ENCODE results near the gene CPS1. TPM values are rescaled to one million over a fixed set of nuclear protein-coding genes. Genes with fewer than 3 reads are reported as not detected.
A peak's percentile ranks its signal among the peaks of the same experiment; 100 is the strongest.

CPS1 gene
- total and polyA plus RNA-seq, 2 experiments from 2014 or later: 5.5 to 11.0 TPM

GRCh38 chr2:210555555-210555954 is 844 bp upstream of the CPS1 start (continued):
- TF ChIP-seq NANOG (IDR thresholded peaks at IDR 0.05; ENCODE audit: borderline replicate concordance): no peak
- TF ChIP-seq JUNB (IDR thresholded peaks at IDR 0.05; ENCODE audit: unreplicated experiment): no peak
- TF ChIP-seq, protein P1, sequence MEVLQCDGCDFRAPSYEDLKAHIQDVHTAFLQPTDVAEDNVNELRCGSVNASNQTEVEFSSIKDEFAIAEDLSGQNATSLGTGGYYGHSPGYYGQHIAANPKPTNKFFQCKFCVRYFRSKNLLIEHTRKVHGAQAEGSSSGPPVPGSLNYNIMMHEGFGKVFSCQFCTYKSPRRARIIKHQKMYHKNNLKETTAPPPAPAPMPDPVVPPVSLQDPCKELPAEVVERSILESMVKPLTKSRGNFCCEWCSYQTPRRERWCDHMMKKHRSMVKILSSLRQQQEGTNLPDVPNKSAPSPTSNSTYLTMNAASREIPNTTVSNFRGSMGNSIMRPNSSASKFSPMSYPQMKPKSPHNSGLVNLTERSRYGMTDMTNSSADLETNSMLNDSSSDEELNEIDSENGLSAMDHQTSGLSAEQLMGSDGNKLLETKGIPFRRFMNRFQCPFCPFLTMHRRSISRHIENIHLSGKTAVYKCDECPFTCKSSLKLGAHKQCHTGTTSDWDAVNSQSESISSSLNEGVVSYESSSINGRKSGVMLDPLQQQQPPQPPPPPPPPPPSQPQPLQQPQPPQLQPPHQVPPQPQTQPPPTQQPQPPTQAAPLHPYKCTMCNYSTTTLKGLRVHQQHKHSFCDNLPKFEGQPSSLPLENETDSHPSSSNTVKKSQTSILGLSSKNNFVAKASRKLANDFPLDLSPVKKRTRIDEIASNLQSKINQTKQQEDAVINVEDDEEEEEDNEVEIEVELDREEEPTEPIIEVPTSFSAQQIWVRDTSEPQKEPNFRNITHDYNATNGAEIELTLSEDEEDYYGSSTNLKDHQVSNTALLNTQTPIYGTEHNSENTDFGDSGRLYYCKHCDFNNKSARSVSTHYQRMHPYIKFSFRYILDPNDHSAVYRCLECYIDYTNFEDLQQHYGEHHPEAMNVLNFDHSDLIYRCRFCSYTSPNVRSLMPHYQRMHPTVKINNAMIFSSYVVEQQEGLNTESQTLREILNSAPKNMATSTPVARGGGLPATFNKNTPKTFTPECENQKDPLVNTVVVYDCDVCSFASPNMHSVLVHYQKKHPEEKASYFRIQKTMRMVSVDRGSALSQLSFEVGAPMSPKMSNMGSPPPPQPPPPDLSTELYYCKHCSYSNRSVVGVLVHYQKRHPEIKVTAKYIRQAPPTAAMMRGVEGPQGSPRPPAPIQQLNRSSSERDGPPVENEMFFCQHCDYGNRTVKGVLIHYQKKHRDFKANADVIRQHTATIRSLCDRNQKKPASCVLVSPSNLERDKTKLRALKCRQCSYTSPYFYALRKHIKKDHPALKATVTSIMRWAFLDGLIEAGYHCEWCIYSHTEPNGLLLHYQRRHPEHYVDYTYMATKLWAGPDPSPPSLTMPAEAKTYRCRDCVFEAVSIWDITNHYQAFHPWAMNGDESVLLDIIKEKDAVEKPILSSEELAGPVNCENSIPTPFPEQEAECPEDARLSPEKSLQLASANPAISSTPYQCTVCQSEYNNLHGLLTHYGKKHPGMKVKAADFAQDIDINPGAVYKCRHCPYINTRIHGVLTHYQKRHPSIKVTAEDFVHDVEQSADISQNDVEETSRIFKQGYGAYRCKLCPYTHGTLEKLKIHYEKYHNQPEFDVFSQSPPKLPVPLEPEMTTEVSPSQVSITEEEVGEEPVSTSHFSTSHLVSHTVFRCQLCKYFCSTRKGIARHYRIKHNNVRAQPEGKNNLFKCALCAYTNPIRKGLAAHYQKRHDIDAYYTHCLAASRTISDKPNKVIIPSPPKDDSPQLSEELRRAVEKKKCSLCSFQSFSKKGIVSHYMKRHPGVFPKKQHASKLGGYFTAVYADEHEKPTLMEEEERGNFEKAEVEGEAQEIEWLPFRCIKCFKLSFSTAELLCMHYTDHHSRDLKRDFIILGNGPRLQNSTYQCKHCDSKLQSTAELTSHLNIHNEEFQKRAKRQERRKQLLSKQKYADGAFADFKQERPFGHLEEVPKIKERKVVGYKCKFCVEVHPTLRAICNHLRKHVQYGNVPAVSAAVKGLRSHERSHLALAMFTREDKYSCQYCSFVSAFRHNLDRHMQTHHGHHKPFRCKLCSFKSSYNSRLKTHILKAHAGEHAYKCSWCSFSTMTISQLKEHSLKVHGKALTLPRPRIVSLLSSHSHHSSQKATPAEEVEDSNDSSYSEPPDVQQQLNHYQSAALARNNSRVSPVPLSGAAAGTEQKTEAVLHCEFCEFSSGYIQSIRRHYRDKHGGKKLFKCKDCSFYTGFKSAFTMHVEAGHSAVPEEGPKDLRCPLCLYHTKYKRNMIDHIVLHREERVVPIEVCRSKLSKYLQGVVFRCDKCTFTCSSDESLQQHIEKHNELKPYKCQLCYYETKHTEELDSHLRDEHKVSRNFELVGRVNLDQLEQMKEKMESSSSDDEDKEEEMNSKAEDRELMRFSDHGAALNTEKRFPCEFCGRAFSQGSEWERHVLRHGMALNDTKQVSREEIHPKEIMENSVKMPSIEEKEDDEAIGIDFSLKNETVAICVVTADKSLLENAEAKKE (CRISPR knock-in tag; IDR thresholded peaks at IDR 0.05): no peak

DNA sequence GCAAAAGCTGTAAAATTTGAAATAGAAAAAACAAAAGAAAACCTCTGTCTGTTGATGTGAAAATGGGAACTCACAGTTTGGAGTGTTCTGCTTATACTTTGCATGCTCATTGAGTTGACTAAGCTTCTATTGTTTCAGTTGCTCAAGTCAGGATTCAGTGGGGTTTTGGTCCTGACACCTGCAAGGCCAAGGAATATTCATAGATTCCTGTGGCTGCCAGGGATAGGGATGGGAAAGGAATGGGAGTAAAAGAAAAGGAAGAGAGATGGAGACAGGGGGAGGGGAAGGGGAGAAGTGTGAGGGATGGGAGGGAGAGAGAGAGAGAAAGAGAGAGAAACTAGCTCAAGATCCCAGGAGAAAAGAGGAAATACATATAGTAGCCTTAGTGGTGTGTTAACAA is 1.3 kb downstream of the CPS1 start:
- Histone ChIP-seq H3K27me3 (ENCODE audit: insufficient read depth) (no peaks in the 10 kb centered on the region), H3K36me3 (ENCODE audit: insufficient read depth) (no peaks in the 10 kb centered on the region), H3K79me2 (replicated peaks; ENCODE audit: insufficient read depth) (no peaks in the 10 kb centered on the region), H3K9me2 (ENCODE audit: insufficient read depth) (no peaks in the 10 kb centered on the region), H4K20me1 (replicated peaks; ENCODE audit: insufficient read depth) (no peaks in the 10 kb centered on the region), H3K4me2 (no peak overlapping the region), H2AFZ (no peak overlapping the region), H3K4me1 (ENCODE audit: insufficient read depth) (peaks cover 17% of the 10 kb centered on the region), H3K27ac (ENCODE audit: low read depth) (peak overlapping the region; percentile 85), H3K4me3 (no peak overlapping the region), H3F3A (replicated peaks; ENCODE audit: low read depth) (no peaks in the 10 kb centered on the region)
- Mint-ChIP-seq H3K9me3 (no peaks in the 10 kb centered on the region), H3K27ac (peak overlapping the region; percentile 96), H3K4me3 (peak overlapping the region; percentile 18; the same call in 2 of the 3 replicates), H3K27me3 (ENCODE audit: insufficient read depth, low read depth, poor library complexity) (peaks cover 3% of the 10 kb centered on the region), H3K4me1 (peaks cover 29% of the 10 kb centered on the region), H3K36me3 (ENCODE audit: low read depth) (no peaks in the 10 kb centered on the region)
- DNase-seq (ENCODE audit: low spot score) (peak; percentile 81), ATAC-seq (peak; percentile 95)
- no peak for TF ChIP-seq REST (IDR thresholded peaks at IDR 0.05; ENCODE audit: unreplicated experiment)
- TF ChIP-seq, protein P1 (CRISPR knock-in tag; IDR thresholded peaks at IDR 0.05): peak; percentile 99
- peak; percentile 25; the same call in 1 of the 2 replicates for TF ChIP-seq CREB1 (CRISPR knock-in tag; IDR thresholded peaks at IDR 0.05; ENCODE audit: low read depth)
- no peak for TF ChIP-seq STAT1 (IDR thresholded peaks at IDR 0.05; ENCODE audit: unreplicated experiment)
